CD4-positive, alpha-beta T cell treated with Interleukin-6 at 100 ng/mL for 8 hours (primary cell): ENCODE measurements around the gene TBX15.

Source experiments
- DNase-seq: peaks from one replicate; pipeline ENCODE4 v3.0.0-alpha.2; 2020; ENCODE audit warnings: mixed read lengths, low spot score

Gene TBX15

GRCh38 chr1:118988186-118989005 lies at the start of gene TBX15:
Gene TBX15, minus strand, starts transcription at chr1:118988343. Its CDS starts 548 bp downstream, at chr1:118987795.
- DNase-seq: no peak

- DNase-seq: no peak
Measured at GRCh38 chr1:119034359-119034758, 46.2 kb upstream of the TBX15 start.

GRCh38 chr1:119032986-119033385 lies 44.8 kb upstream of the TBX15 start:
- DNase-seq: no peak

GRCh38 chr1:119027759-119028158 lies 39.6 kb upstream of the TBX15 start:
- DNase-seq: no peak

GRCh38 chr1:119026956-119027355 lies 38.8 kb upstream of the TBX15 start:
- no peak for DNase-seq

- DNase-seq: no peak
Measured at GRCh38 chr1:119015547-119015946, 27.4 kb upstream of the TBX15 start.

GRCh38 chr1:119012383-119012782 lies 24.2 kb upstream of the TBX15 start:
- DNase-seq: no peak

- no peak for DNase-seq
Measured at GRCh38 chr1:119011706-119012105, 23.6 kb upstream of the TBX15 start.

GRCh38 chr1:119011116-119011515 lies 23.0 kb upstream of the TBX15 start:
- no peak for DNase-seq

- no peak for DNase-seq
Measured at GRCh38 chr1:119010201-119010600, 22.1 kb upstream of the TBX15 start.

GRCh38 chr1:119009312-119009655 lies 21.1 kb upstream of the TBX15 start:
- DNase-seq: no peak

- no peak for DNase-seq
Measured at GRCh38 chr1:119008483-119009311, 20.6 kb upstream of the TBX15 start.

- no peak for DNase-seq
Measured at GRCh38 chr1:119007670-119008482, 19.7 kb upstream of the TBX15 start.

- DNase-seq: no peak
Measured at GRCh38 chr1:119007339-119007669, 19.2 kb upstream of the TBX15 start.

GRCh38 chr1:119006406-119007279 lies 18.5 kb upstream of the TBX15 start:
- no peak for DNase-seq

GRCh38 chr1:119005724-119006405 lies 17.7 kb upstream of the TBX15 start:
- no peak for DNase-seq

GRCh38 chr1:119004781-119005180 lies 16.6 kb upstream of the TBX15 start:
- DNase-seq: no peak

GRCh38 chr1:119004129-119004527 lies 16.0 kb upstream of the TBX15 start:
- no peak for DNase-seq

- no peak for DNase-seq
Measured at GRCh38 chr1:119003413-119004128, 15.4 kb upstream of the TBX15 start.

GRCh38 chr1:119002028-119002686 lies 14.0 kb upstream of the TBX15 start:
- no peak for DNase-seq
